ENCODE measurements around the gene SHLD1.

Gene SHLD1

DNA sequence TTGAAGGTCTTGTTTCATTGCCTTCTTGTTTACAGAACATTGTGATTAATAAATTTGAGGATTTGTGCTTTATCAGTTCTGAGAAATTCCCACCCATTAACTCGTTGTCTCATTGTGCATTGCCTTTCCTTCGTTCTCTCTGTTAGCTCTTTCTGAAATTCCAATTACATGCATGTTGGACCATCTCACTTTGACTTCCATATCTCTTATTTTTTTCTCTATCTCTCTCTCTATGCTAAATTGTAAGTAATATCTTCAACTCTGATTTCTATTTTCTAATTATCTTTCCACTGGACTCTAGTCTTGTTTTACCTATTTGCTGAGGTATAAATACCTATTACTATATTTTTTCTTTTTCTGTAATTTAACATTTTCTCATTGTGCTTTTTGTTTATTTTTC, 92.3 kb downstream of the SHLD1 start:
- in situ Hi-C loops (cut with MboI; ENCODE audit: low sequenced_read_pairs) = no loop called here

DNA sequence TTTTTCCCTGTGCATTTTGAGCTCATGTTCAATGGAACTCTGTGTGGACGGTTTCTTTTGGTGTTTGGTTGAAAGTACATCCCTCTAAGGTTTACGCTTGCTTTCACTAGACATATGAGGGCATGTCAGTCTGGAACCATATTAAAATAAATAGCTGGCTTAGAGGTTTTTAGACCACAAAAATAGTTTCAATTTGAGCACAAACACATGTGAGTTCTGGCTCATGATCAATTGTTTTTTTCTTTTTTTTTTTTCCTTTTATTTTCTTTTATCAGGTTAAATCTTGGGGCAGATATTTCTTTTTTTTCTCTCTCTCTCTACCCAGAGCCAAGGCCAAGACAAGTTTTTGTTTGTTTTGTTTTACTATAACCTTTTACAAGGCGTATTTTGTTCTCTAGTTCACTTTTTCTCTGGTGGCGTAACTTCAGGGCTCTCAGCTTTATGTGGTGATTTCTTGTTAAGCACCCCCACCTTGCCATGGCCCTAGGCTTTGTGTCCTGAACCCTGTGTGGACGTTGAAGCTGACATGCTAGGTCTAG, 92.9 kb downstream of the SHLD1 start:
- in situ Hi-C loops (cut with MboI; ENCODE audit: low sequenced_read_pairs) = no loop called here

DNA sequence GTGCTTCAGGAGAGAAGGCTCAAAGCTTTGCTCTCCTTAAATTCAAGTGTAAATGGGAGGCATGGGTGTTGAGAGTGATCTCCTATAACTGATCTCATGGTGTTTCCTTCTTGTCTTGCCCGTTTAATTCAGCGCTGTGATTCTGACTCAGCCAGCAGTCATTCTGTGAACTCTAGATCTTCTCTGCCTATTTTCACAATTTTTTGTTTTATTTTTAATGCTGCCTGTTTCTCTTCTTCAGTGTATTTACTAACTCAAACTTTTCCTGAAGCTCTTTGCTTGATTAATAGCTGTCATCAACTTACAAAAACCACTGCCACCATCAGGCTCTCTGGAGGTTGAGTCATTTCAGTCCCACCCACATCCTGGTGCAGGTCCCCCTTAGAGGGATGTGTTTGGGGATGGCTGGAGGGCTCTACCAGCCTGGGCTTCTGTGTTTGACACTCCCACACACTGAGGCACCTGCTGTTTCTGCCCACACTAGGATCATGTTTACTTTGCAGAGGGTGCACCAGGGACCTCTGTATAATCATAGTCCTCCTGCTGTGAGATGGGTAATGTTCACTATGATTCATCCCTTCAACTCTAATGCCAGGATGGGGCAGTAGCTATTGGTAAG, 94.0 kb downstream of the SHLD1 start:
- in situ Hi-C loops (cut with MboI; ENCODE audit: low sequenced_read_pairs) = no loop called here

DNA sequence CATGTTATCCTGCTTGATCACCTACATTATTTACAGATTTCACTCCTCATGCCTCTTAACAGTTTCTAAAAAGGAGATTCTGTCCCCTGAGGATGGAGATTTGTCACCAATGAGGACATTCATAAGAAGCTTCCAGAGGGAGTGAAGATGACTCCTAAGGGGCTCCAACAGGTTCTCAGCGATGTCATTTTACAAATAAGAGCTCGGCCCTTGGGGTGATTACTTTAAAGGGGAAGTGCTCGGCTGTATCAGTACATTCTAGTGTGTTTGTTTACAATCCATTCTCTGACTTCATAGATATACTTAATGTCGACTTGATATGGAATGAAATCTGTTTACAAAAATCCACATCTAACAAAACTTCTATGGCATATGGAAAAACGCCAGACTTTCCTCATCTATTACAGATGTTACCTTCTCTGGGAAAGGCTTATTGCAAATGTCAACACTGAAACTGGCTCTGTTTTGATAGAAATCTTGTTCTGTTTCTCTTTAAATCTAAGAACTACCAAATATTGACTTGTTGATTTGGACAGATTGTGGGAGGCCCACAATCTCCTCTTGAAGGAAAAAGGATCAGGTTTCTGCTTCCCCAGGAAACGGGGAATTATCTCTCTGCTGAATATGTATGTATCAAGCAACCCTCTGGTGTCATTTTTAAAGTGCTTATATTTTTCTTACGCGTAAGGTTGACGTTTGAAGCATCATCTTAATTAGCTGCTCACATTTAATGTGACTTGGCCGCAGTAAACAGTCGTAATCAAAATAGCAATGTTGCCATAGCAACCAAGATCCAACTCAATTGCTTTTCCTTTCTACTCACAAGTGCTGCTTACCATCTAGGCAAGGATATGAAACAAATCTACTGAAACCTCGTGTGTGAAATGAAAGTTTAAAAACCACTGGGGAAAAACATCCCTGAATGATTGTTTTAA, 95.7 kb downstream of the SHLD1 start:
- in situ Hi-C loops (cut with MboI; ENCODE audit: low sequenced_read_pairs) = no loop called here

DNA sequence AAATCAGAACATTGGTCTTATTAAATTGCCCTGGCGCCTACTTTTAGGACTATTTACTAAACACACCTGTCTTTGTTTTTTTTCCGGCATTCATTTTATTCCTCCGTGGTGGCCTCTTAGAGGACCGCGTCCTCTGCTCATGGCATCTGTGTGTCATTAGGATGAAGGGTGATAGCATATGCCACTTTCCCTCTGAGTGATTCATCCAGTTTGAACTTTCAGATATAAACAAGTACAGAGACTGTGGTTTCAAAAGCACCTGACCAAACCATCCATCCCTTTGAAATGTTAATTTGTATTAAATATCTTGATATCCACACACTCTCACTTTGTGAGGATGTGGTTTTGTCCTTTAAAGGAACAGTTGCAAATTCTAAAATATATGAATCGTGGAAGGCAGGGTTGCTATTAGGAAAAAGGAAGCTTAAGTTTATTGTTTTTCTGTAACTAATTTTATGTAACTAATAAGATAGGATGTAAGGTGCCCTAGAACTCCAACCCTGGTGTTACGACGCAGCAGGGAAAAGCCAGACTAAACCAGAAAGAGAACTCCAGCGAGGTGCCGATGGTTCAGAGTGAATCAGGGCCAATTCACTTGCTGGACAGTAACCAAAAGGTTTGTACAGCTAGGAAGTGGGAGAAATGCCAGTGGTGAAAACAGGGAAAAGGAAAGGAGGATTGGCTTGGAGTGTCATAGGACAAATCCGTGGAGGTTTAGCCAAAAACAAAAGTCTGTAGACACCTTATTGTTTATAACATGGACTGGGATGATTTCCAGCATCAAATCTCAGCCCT, 98.7 kb downstream of the SHLD1 start:
- in situ Hi-C loops (cut with MboI; ENCODE audit: low sequenced_read_pairs) = no loop called here

DNA sequence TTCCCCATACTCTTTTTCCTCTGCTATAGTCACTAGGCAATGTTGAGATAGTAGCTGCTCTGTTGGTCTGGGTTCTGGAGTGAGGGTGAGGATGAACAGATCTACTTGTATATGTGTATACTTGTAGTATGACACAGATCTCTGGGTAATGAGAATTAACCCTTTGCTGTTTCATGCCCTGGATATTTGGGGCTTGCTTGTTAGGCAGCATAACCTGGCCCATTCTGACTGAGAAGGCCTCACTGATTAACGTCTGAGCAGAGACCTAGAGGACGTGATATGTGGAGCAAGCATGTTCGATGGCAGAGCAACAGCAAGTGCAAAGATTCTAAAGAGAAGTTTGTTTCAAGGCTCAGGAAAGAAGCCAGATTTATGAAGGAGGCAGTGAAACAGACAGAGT, 105.7 kb downstream of the SHLD1 start:
- in situ Hi-C loops (cut with MboI; ENCODE audit: low sequenced_read_pairs) = no loop called here

DNA sequence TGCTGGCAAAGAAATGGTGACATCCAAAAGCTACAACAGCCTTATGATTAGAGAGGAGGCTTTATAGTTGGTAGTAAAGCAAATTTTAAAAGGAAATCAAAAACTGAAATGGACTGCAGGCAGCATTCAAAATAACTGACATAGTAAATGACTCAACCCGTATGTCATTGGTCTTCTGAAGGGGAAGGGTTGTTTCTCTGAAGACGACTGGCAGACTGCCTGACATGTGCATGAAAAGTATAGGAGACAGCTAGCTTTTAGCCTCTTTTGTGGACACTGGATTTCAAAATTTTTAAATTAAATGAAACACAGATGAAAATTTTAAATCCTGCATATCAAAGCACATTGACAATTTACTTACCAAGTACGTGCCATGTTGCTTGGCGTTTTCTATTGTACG, 109.4 kb downstream of the SHLD1 start:
- in situ Hi-C loops (cut with MboI; ENCODE audit: low sequenced_read_pairs) = no loop called here

DNA sequence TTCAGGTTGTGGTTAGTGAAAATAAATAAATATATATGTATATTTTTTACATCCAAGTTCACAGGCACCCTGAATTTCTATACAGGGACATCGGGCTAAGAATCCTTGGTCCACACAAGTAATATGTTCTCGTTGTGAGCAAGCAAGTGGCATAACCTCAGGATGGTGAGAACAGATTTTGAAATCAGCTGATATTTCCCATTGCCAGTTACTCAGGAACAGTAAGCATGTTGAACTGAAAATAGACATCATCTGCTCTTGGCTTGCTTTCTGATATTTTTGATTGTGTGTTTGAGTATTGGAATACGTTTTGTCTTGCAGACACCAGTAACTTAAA, 112.5 kb downstream of the SHLD1 start:
- in situ Hi-C loops (cut with MboI; ENCODE audit: low sequenced_read_pairs) = no loop called here

DNA sequence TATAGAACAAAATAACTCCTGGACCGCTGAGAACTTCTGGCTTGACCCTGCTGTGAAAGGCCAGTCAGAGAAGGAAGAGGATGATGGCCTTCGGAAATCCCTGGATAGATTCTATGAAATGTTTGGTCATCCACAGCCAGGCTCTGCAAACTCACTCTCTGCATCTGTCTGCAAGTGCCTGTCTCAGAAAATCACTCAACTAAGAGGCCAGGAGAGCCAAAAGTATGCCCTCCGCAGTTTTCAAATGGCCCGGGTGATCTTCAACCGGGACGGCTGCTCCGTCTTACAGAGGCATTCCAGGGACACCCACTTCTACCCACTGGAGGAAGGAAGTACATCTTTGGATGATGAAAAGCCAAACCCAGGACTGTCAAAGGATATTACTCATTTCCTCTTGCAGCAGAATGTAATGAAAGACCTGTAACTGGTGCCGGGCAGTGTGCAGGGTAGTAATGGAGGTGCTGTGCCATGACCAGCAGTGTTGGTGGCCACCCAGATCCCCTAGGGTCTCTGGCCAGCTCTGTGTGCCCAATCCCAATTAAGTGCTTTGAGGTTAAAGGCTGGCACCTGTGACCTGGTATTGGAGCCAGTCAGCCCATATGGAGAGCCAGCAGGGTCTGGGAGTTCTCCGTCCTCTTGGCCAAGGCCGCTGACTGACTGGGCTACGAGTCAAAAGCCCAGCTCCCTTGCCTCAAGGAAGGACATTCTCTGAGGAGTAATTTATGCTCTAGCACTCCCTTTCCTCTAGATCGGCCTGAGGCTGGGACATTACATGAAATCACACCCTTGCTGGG, 113.0 kb downstream of the SHLD1 start:
- in situ Hi-C loops (cut with MboI; ENCODE audit: low sequenced_read_pairs) = no loop called here

DNA sequence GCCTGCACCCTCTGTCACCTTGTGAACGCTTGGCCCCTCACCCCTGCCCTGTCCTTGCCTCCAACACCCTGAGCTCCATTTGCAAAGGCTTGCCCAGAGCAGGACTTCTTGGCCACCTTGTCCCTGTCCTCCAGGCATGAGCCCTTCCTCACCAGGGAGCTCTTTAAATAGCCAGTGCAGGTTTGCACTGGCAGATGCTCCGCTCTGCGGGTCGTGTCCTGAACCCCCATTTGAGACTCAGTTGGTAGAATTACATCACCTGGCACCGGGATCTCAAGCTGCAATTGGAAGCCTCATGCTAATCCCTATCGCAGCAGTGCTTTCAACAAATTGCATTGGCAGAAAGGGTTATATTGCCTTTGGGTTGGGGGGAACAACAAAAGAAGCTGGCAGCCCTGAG, 114.2 kb downstream of the SHLD1 start:
- in situ Hi-C loops (cut with MboI; ENCODE audit: low sequenced_read_pairs) = no loop called here

DNA sequence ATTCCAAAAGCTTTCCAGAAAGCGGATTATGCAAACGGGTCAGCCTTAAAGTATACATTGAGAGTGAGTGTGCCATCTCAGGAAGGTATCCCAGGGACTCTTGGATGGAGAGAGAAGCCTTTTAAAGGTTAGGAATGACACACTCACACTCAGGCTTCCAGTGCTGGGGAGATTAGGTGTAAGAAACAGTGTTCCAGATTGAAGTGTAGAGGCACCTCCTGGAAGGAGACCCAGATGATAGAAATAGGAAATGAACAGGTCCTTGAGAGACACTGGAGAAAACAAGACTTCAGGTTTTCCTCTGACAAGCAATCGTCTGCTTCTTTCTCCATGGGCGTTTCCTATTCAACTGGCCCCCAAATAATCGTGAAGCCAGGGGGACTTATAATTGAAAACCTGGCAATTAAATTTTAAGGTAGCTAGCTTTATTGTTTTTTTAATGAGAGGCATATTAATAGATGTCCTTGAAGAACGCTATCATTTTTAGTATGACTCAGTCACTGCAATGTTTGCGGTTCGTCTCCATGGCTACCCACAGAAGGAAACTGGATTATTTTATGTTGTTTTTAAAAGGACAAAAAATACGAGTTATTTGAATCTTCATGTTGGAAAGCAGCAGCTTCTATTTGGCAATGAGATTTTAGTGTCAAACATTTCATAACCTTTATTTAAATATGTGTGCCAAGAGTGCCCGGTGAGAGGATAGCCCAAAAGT, 114.8 kb downstream of the SHLD1 start:
- in situ Hi-C loops (cut with MboI; ENCODE audit: low sequenced_read_pairs) = no loop called here

DNA sequence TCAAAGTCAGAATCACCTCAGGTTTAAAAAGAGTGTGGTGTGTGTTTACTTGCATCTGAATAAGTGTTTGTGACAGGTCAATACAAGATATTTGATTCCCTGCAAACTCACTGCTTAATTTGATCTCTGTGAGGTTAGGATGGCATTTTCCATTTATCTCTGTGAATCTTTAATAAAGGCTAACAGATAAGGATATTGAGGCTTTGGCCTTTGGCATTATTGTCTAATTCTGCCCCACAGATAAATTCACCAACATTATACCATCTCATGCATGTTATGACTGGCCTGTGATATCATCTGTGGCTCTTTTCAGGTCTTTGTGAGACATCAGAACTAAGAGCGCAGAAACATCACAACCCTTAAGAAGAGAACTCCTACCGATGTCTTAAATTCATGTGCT, 115.4 kb downstream of the SHLD1 start:
- in situ Hi-C loops (cut with MboI; ENCODE audit: low sequenced_read_pairs) = no loop called here

DNA sequence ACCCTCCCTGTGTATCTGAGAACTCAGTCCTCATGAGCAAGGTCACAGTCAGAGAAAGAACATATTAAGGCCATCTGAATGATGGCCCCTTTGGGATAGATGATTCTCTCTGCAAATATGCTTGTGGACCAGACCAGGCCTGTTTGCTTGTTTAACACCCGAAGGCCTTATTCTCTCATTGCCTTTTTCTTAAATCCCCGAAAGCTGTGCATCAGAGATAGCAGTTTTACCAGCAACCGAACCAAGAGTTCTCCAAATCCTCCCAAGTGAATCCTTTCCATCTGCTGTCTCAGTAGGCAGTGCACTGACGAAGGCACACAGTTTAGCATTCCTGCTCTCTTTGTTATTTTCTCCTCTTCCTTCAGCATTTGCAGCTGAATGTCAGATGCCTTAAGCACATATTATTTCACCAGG, 120.4 kb downstream of the SHLD1 start:
- in situ Hi-C loops (cut with MboI; ENCODE audit: low sequenced_read_pairs) = no loop called here

DNA sequence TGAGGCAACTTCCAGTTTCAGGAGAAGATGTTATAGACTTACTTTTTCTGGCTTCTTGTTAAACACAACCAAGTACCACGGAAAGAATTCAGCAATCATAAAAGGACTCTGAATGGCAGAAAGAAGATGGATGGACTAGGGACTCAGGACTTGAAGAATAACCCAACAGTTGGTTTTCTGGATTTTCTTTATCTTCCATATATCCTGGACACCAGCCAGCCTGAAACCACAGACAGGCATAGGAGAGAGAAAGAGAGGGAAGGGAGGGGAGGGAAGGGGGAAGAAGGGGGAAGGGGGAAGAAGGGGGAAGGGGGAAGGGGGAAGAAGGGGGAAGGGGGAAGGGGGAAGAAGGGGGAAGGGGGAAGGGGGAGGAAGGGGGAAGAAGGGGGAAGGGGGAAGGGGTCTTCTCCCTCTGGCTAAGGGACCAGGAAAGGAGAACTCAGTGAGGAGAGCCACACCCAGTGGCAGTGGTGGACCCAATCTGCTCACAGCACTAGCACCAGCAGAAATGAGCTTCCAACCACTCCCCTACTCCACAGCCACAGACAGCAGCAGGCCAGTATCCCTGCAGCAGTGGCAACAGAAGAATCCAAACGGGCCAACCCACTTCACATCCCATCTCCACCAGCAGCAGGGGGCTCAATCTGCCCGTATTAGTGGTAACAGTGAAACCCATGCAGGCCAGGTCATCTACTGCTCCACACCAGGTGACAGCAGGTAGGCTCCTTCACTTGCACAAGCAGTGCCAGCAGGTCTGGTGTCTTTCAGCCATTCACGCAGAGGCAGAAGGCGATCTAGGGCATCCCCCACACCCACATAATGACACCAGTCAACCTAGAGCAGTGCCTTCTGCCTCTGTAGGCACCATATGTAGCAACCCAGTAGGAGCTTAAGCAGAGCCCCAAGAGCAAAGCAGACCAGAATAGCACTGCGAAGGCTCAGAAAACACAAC, 121.5 kb downstream of the SHLD1 start:
- in situ Hi-C loops (cut with MboI; ENCODE audit: low sequenced_read_pairs) = no loop called here

DNA sequence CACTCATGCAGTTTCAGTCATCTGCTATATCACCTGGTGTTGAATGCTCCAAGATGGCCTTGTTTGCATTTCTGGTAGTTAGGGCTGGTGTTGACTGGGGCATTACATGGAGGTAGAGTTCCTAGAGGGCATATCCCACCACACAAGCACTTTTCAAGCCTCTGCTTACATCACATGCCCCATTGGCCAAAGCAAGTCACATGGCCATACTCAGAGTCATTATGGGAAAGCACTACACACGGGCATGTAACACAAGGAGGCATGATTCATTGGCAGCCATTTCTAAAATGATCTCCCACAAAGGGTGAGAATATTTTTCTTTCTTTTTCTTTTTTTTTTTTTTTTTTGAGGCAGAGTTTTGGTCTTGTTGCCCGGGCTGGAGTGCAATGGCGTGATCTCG, 126.9 kb downstream of the SHLD1 start:
- in situ Hi-C loops (cut with MboI; ENCODE audit: low sequenced_read_pairs) = no loop called here

DNA sequence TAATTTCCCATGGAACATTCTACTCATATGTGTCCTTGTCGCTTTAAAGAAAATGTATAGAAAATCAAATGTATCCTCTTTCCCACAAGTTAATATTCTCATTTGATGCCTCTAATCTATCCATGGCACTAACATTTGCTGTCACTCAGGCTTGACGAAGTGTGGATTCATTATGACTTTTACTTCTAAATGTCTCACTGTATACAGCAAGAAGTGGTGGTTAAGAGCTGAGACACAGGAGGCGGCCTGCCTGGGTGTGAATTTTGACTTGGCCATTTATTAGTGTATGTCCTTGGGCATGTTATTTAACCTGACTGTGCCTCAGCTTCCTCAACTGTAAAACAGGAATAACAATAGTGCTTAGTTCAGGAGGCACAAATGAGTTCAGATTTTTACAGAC, 130.1 kb downstream of the SHLD1 start:
- in situ Hi-C loops (cut with MboI; ENCODE audit: low sequenced_read_pairs) = no loop called here

DNA sequence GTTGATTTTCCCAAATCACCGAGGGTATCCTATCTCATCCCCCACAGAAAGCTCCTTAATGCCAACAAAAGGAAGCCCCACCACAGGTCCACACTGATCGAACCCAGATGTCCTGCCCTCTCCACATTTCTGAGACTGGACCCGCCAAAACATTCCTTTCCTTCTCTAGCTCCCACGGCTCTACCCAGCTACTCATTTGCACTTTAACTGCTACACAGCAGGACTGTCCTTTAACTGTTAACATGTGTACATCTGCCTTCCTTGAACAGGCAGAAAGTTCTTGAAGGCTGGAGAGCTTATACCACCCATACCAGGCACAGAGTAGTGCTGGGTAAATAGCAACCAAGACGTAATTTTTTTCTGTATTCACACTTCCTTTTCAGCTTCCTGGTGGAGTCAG, 131.5 kb downstream of the SHLD1 start:
- in situ Hi-C loops (cut with MboI; ENCODE audit: low sequenced_read_pairs) = no loop called here

DNA sequence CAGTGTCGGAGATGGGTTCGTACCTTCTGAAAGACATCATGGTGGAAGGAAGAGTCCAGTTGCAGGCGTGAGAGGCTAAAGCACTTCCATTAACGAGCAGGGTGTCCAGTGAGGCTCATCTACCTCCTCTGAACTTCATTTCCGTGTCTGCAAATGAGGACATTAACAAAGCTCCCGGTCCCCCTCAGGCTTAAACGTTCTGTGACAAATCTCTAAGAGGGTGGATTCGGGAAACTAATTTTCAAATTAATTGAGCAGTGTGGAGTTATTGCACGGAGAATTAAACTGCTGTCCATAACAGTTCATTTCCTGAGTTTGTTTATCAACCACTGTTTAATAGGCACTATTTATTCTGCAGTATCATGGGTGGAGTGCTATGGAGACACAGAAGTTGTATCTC, 132.0 kb downstream of the SHLD1 start:
- in situ Hi-C loops (cut with MboI; ENCODE audit: low sequenced_read_pairs) = no loop called here

Measured in HL-60/S4 treated with retinoic acid at 250 ng/mL for 4 days and 3 days (cell line).